OCI-LY1 (cell line): ENCODE results near the gene SMARCAL1.

Experiments used
- H2AFZ ChIP-seq: fragments of 200-600 bp; sonication (generic), shearing (Covaris generic); 2 replicates; pipeline ENCODE4 v1.6.0; 2014; ENCODE audit warnings: antibody characterized with exemption, mild to moderate bottlenecking, low read length
- H3F3A ChIP-seq: fragments of 200-600 bp; sonication (generic), shearing (Covaris generic); 2 replicates; pipeline ENCODE4 v1.6.0; 2014; ENCODE audit warnings: mild to moderate bottlenecking, antibody characterized with exemption, low read length, moderate library complexity; ENCODE audit not compliant: insufficient read depth
- H3K27ac ChIP-seq: fragments of 200-600 bp; sonication (generic); 2 replicates; pipeline ENCODE4 v1.5.1; 2014; ENCODE audit warnings: low read length, mixed run types, mild to moderate bottlenecking, low read depth; ENCODE audit not compliant: poor library complexity, severe bottlenecking
- H3K27me3 ChIP-seq: fragments of 200-600 bp; sonication (generic); 2 replicates; pipeline ENCODE4 v1.6.0; 2014; ENCODE audit warnings: antibody characterized with exemption, mild to moderate bottlenecking, low read length, moderate library complexity; ENCODE audit not compliant: insufficient read depth
- H3K36me3 ChIP-seq: fragments of 200-600 bp; sonication (generic); 2 replicates; pipeline ENCODE4 v1.6.1; 2014; ENCODE audit warnings: mild to moderate bottlenecking, antibody characterized with exemption, low read length, moderate library complexity, mixed read lengths; ENCODE audit not compliant: insufficient read depth
- H3K4me1 ChIP-seq: fragments of 200-600 bp; sonication (generic); 2 replicates; pipeline ENCODE4 v1.5.1; 2014; ENCODE audit warnings: mild to moderate bottlenecking, low read length, moderate library complexity; ENCODE audit not compliant: insufficient read depth, severe bottlenecking
- H3K4me2 ChIP-seq: fragments of 200-600 bp; sonication (generic), shearing (Covaris generic); 2 replicates; pipeline ENCODE4 v1.6.1; 2014; ENCODE audit warnings: low read length
- H3K4me3 ChIP-seq: fragments of 200-600 bp; sonication (generic); 2 replicates; pipeline ENCODE4 v1.5.1; 2014; ENCODE audit warnings: low read length, low read depth, mild to moderate bottlenecking, mixed read lengths; ENCODE audit not compliant: poor library complexity, severe bottlenecking
- H3K79me2 ChIP-seq: fragments of 200-600 bp; shearing (Covaris generic); 2 replicates; pipeline ENCODE4 v1.6.1; 2016; ENCODE audit warnings: mixed run types, low read length, mixed read lengths; ENCODE audit not compliant: insufficient read depth
- H3K9ac ChIP-seq: fragments of 200-600 bp; sonication (generic), shearing (Covaris generic); 2 replicates; pipeline ENCODE4 v1.6.1; 2014; ENCODE audit warnings: mild to moderate bottlenecking, low read length, mixed read lengths
- H3K9me2 ChIP-seq: fragments of 200-600 bp; sonication (generic), shearing (Covaris generic); 2 replicates; pipeline ENCODE4 v1.6.1; 2014; ENCODE audit warnings: low read depth, mild to moderate bottlenecking, low read length, mixed read lengths
- H3K9me3 ChIP-seq: fragments of 200-600 bp; shearing (Covaris generic); 2 replicates; pipeline ENCODE4 v1.6.1; 2014; ENCODE audit warnings: low read length, mixed read lengths
- H4K20me1 ChIP-seq: fragments of 200-600 bp; sonication (generic), shearing (Covaris generic); 2 replicates; pipeline ENCODE4 v1.6.0; 2016; ENCODE audit warnings: mild to moderate bottlenecking, low read length; ENCODE audit not compliant: insufficient read depth
- EZH2 ChIP-seq: fragments of 200-600 bp; sonication (generic), shearing (Covaris generic); IDR thresholded peaks from 2 replicates; pipeline ENCODE4 v1.8.0; 2017; ENCODE audit warnings: borderline replicate concordance, mixed run types, mild to moderate bottlenecking, antibody characterized with exemption, low read length, moderate library complexity, mixed read lengths
- TF ChIP-seq, protein P1 (sequence below): fragments of 200-600 bp; sonication (generic), shearing (Covaris generic); IDR thresholded peaks from 2 replicates; pipeline ENCODE4 v1.5.1; 2017; ENCODE audit warnings: mild to moderate bottlenecking, antibody characterized with exemption, low read length, moderate library complexity, mixed read lengths

The SMARCAL1 gene

DNA sequence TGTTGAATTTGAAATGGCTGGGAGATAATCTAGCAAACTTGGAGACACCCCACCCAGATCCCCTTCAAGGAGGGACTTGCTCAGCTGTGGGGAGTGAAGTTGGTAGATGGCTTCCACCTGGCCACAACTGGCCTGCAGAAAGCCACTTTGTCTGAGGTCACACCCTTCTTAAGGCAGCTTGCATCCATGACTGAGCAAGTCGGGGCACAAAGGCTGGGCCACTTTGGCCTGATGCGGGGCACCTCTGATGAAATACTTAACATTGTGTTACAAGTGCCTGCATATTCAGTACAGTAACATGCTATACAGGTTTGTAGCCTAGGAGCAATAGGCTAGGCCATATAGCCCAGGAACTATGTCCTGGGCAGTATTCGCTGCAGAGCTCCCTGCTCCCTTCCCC, 73.0 kb downstream of the SMARCAL1 start:
- H4K20me1 ChIP-seq = no peaks in the 10 kb centered on the region
- no peaks in the 10 kb centered on the region for H3K4me1 ChIP-seq
- H2AFZ ChIP-seq = no peak overlapping the region
- TF ChIP-seq, protein P1, sequence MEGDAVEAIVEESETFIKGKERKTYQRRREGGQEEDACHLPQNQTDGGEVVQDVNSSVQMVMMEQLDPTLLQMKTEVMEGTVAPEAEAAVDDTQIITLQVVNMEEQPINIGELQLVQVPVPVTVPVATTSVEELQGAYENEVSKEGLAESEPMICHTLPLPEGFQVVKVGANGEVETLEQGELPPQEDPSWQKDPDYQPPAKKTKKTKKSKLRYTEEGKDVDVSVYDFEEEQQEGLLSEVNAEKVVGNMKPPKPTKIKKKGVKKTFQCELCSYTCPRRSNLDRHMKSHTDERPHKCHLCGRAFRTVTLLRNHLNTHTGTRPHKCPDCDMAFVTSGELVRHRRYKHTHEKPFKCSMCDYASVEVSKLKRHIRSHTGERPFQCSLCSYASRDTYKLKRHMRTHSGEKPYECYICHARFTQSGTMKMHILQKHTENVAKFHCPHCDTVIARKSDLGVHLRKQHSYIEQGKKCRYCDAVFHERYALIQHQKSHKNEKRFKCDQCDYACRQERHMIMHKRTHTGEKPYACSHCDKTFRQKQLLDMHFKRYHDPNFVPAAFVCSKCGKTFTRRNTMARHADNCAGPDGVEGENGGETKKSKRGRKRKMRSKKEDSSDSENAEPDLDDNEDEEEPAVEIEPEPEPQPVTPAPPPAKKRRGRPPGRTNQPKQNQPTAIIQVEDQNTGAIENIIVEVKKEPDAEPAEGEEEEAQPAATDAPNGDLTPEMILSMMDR = no peak
- TF ChIP-seq EZH2 = no peak
- no peak overlapping the region for H3K9ac ChIP-seq
- H3K4me3 ChIP-seq = no peak overlapping the region
- no peak overlapping the region for H3K4me2 ChIP-seq
- H3K27me3 ChIP-seq = no peaks in the 10 kb centered on the region
- no peaks in the 10 kb centered on the region for H3F3A ChIP-seq
- H3K9me3 ChIP-seq = no peaks in the 10 kb centered on the region
- no peak overlapping the region for H3K27ac ChIP-seq
- H3K36me3 ChIP-seq = peaks cover 22% of the 10 kb centered on the region
- no peaks in the 10 kb centered on the region for H3K9me2 ChIP-seq
- H3K79me2 ChIP-seq = no peaks in the 10 kb centered on the region

DNA sequence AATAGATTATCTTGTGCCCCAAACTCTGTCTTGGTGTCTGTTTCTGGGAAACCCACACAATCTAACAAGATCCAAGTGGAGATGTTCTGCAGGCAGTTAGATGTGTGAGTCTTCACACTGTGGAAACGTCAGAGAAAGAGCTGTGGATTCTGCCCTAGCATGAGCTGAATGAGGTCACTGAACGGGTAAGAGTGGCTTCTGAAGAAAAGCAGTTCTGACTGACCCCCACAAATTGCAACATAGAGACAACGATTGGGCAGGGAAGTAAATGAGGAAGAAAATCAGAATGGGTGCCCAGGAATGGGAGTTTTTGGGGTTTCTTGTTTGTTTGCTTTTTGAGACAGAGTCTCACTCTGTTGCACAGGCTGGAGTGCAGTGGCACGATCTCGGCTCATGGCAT, 73.5 kb downstream of the SMARCAL1 start:
- no peaks in the 10 kb centered on the region for H3K4me1 ChIP-seq
- H3K9me3 ChIP-seq = no peaks in the 10 kb centered on the region
- H3K79me2 ChIP-seq = no peaks in the 10 kb centered on the region
- no peaks in the 10 kb centered on the region for H4K20me1 ChIP-seq
- H3K27ac ChIP-seq = no peak overlapping the region
- TF ChIP-seq, protein P1 = no peak
- no peak for TF ChIP-seq EZH2
- H3K4me3 ChIP-seq = no peak overlapping the region
- H3K9me2 ChIP-seq = no peaks in the 10 kb centered on the region
- H3F3A ChIP-seq = no peaks in the 10 kb centered on the region
- H3K4me2 ChIP-seq = no peak overlapping the region
- H3K9ac ChIP-seq = no peak overlapping the region
- H3K27me3 ChIP-seq = no peaks in the 10 kb centered on the region
- H3K36me3 ChIP-seq = peaks cover 17% of the 10 kb centered on the region
- H2AFZ ChIP-seq = no peak overlapping the region

DNA sequence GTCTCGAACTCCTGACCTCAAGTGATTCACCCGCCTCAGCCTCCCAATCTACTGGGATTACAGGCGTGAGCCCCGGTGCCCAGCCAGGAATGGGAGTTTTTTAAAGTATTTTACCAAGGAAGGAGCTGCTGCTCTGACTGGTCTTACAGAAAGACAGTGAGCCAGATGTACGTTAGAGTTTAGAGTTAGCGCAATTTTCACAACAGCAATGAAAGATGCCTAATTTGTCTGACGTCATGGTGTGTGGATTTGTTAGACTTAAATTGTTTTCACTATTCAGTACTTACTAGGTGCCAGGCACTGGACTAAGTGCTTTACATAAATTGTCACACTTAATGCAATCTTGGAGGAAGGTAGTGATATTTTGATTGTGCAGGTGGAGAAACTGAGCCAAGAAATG, 74.0 kb downstream of the SMARCAL1 start:
- Histone ChIP-seq H3K36me3 (peaks cover 16% of the 10 kb centered on the region), H2AFZ (no peak overlapping the region), H3K27ac (no peak overlapping the region), H3K4me2 (no peak overlapping the region), H3K9ac (no peak overlapping the region), H3K79me2 (no peaks in the 10 kb centered on the region), H3K9me3 (no peaks in the 10 kb centered on the region), H3K9me2 (no peaks in the 10 kb centered on the region), H3K27me3 (no peaks in the 10 kb centered on the region), H3F3A (no peaks in the 10 kb centered on the region), H3K4me1 (no peaks in the 10 kb centered on the region), H4K20me1 (no peaks in the 10 kb centered on the region), H3K4me3 (no peak overlapping the region)
- TF ChIP-seq EZH2 = no peak
- TF ChIP-seq, protein P1 = no peak
